HEK293T (cell line): Measurements from ENCODE around the gene USF2.

Source experiments
- CTCF ChIA-PET: fragments of 350-600 bp; formaldehyde crosslinking; extraction: SDS; loops from one replicate; lab custom pipeline; 2021; ENCODE audit warnings: antibody characterized with exemption, inconsistent platforms; lab: Yijun Ruan, JAX
- POLR2A ChIA-PET: fragments of 350-600 bp; formaldehyde crosslinking; extraction: SDS; loops from one replicate; lab custom pipeline; 2020; ENCODE audit warnings: antibody characterized with exemption, inconsistent platforms; lab: Yijun Ruan, JAX
- DNase-seq: peaks from one replicate; pipeline ENCODE4 v3.0.0; 2012; ENCODE audit warnings: mixed read lengths; ENCODE audit errors: extremely low spot score
- ARNT ChIP-seq: fragments of 450-650 bp; IDR thresholded peaks from 2 replicates; pipeline ENCODE4 v1.6.1; 2017; ENCODE audit warnings: mild to moderate bottlenecking
- BHLHE40 ChIP-seq: fragments of 450-650 bp; IDR thresholded peaks from 2 replicates; pipeline ENCODE4 v1.6.1; 2016; ENCODE audit warnings: mild to moderate bottlenecking, moderate library complexity, borderline replicate concordance
- CTBP1 ChIP-seq: fragments of 450-650 bp; IDR thresholded peaks from 2 replicates; pipeline ENCODE4 v1.6.1; 2016; ENCODE audit warnings: borderline replicate concordance
- ELF4 ChIP-seq: fragments of 450-650 bp; IDR thresholded peaks from 2 replicates; pipeline ENCODE4 v1.6.1; 2017; ENCODE audit warnings: antibody characterized with exemption
- FOXA1 ChIP-seq: fragments of 450-650 bp; IDR thresholded peaks from 2 replicates; pipeline ENCODE4 v1.6.1; 2016; ENCODE audit warnings: mild to moderate bottlenecking
- FOXK2 ChIP-seq: fragments of 450-650 bp; IDR thresholded peaks from 2 replicates; pipeline ENCODE4 v1.6.1; 2016; ENCODE audit warnings: mild to moderate bottlenecking
- FOXM1 ChIP-seq: fragments of 450-650 bp; IDR thresholded peaks from 2 replicates; pipeline ENCODE4 v1.6.1; 2017; ENCODE audit warnings: mild to moderate bottlenecking, borderline replicate concordance
- HDGF ChIP-seq: fragments of 450-650 bp; IDR thresholded peaks from 2 replicates; pipeline ENCODE4 v1.6.1; 2017; ENCODE audit warnings: antibody characterized with exemption, borderline replicate concordance
- L3MBTL2 ChIP-seq: fragments of 450-650 bp; conservative IDR thresholded peaks from 2 replicates; pipeline ENCODE4 v1.6.1; 2016; ENCODE audit warnings: mild to moderate bottlenecking
- LEF1 ChIP-seq: fragments of 450-650 bp; IDR thresholded peaks from 2 replicates; pipeline ENCODE4 v1.6.1; 2017; ENCODE audit warnings: mild to moderate bottlenecking, borderline replicate concordance
- NFRKB ChIP-seq: fragments of 450-650 bp; IDR thresholded peaks from 2 replicates; pipeline ENCODE4 v1.6.1; 2016; ENCODE audit warnings: mild to moderate bottlenecking, moderate library complexity
- SP1 ChIP-seq: fragments of 450-650 bp; IDR thresholded peaks from 2 replicates; pipeline ENCODE4 v1.6.1; 2017
- SUZ12 ChIP-seq: fragments of 450-650 bp; IDR thresholded peaks from 2 replicates; pipeline ENCODE4 v1.6.1; 2016; ENCODE audit warnings: mild to moderate bottlenecking
- TARDBP ChIP-seq: fragments of 450-650 bp; IDR thresholded peaks from 2 replicates; pipeline ENCODE4 v1.6.1; 2016
- ZNF384 ChIP-seq: fragments of 450-650 bp; IDR thresholded peaks from 2 replicates; pipeline ENCODE4 v1.6.1; 2016
- TF ChIP-seq, protein P1 (sequence below): fragments of 450-650 bp; IDR thresholded peaks from 2 replicates; pipeline ENCODE4 v1.6.1; 2016

USF2 gene

DNA sequence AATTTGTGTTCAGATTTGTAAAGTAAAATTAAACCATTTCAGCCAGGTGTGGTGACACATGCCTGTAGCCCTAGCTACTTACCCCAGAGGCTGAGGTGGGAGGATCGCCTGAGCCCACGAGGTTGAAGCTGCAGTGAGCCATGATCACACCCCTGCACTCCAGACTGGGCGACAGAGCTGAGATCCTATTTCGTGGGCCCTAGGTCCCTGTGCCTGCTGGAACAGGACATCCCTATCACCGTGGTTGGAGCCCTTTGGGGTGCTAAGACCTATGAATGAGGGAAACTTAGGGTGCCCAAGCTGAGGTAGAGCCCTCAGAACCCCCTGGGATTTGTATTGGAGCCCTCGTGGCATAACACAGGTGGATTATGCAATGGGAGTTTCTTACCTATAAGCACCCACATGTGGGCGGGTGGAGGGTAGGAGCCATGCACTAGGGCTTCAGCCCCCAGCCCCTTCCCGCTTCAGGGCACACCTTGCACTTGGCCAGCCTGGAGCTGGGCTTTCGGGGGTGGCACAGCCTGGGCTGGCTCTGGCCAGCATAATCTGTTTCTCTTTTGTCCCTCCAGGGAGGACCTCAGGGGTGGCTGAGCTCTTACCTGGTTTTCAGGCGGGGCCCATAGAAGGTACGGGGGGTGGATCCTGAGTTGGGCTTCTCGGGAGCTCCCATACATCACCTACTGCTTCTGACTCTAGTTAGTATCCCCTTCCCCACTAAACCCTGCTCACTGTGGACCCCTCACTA lies 7.2 kb upstream of the USF2 start:
- TF ChIP-seq, protein P1, sequence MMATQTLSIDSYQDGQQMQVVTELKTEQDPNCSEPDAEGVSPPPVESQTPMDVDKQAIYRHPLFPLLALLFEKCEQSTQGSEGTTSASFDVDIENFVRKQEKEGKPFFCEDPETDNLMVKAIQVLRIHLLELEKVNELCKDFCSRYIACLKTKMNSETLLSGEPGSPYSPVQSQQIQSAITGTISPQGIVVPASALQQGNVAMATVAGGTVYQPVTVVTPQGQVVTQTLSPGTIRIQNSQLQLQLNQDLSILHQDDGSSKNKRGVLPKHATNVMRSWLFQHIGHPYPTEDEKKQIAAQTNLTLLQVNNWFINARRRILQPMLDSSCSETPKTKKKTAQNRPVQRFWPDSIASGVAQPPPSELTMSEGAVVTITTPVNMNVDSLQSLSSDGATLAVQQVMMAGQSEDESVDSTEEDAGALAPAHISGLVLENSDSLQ, result no peak
- no peak for TF ChIP-seq FOXM1
- TF ChIP-seq CTBP1, result no peak
- no peak for TF ChIP-seq ELF4
- no peak for TF ChIP-seq FOXK2
- no peak for TF ChIP-seq FOXA1
- TF ChIP-seq SUZ12, result no peak
- no peak for TF ChIP-seq HDGF
- TF ChIP-seq SP1, result no peak
- no peak for TF ChIP-seq ZNF384
- CTCF ChIA-PET, result no interaction called here
- DNase-seq, result no peak
- POLR2A ChIA-PET, result interaction anchor here (1.6 kb wide), 1 partner anchor 11 kb away, joined by 5 read pairs; no protein-coding TSS in a partner anchor

DNA sequence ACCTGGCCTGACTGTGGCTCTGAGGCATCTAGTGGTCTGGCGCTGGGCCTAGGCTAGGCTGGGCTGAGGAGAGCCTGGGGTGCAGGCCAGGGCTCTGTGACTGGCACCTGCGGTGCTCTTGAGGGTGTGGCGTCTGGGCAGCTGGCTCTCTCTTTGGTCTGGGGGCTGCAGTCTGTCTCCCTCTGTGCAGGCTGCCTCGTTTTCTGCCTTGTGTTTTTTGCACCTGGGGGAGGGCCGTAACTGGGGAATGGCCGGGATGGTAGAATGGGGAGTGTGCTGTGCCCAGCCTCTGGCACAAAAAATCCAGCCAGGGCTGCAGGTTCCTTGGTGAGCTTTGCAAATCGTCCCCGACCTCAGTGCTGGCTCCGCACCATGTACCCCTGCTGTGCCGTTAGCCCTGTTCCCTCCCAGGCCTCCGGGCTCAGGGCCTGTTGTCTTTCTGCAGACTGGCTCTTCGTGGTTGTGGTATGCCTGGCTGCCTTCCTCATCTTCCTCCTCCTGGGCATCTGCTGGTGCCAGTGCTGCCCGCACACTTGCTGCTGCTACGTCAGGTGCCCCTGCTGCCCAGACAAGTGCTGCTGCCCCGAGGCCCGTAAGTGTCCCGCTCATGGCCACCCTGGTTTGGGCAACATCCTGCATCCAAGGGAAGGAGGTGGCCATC lies 6.5 kb upstream of the USF2 start:
- TF ChIP-seq FOXK2 (no peak), SP1 (no peak)
- DNase-seq, result no peak
- POLR2A ChIA-PET, result interaction anchor here (1.6 kb wide), 1 partner anchor 11 kb away, joined by 5 read pairs; no protein-coding TSS in a partner anchor
- CTCF ChIA-PET, result no interaction called here

DNA sequence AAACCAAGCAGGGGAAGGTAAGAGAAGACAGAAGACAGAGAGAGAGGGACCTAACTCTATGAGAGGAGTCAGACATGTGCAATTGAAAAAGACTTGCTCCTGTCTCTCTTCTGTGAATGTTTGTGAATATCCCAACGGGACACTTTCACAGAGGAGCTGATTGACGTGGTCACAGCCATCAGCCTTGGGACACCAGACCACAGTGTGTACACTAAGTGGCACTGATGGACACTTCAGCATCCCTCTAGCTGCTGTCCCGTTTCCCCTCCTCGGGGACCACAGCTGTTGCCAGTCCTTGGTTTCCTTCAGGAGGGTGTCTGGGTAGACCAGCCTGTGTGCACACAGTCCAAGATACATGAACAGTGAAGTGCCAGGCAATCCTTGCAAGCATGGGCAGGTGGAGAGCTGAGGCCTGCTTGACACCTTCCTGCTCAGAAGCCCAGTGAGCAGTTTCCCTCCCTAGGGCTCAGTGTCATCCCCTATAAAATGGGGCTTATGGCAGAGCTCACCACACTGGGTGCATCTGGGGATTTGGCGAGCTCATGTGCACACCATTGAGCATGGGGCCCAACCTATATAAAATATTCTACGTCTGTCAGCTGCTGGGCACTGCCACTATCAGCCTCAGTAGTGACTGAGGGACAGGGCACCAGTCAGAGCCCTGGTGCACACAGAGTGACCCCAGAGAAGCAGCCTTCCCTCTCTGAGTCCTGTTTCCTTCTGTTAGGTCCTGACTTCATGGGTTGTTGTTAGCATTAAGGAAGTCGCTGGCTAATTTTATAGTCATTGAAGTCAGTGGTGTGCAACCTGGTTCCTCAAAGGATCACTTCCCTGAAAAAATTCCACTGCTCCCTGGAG lies 4.3 kb upstream of the USF2 start:
- no peak for DNase-seq
- CTCF ChIA-PET, result interaction anchor here (0.5 kb wide), 1 partner anchor 53 kb away, joined by 7 read pairs; no protein-coding TSS in a partner anchor
- POLR2A ChIA-PET, result interaction anchor here (1.0 to 1.2 kb wide), 2 partner anchors 9 to 110 kb away, joined by 3 to 6 read pairs; partner anchors contain the start of gene FXYD5
- no peak for TF ChIP-seq SP1
- TF ChIP-seq L3MBTL2, result no peak
- no peak for TF ChIP-seq LEF1
- no peak for TF ChIP-seq ZNF384

DNA sequence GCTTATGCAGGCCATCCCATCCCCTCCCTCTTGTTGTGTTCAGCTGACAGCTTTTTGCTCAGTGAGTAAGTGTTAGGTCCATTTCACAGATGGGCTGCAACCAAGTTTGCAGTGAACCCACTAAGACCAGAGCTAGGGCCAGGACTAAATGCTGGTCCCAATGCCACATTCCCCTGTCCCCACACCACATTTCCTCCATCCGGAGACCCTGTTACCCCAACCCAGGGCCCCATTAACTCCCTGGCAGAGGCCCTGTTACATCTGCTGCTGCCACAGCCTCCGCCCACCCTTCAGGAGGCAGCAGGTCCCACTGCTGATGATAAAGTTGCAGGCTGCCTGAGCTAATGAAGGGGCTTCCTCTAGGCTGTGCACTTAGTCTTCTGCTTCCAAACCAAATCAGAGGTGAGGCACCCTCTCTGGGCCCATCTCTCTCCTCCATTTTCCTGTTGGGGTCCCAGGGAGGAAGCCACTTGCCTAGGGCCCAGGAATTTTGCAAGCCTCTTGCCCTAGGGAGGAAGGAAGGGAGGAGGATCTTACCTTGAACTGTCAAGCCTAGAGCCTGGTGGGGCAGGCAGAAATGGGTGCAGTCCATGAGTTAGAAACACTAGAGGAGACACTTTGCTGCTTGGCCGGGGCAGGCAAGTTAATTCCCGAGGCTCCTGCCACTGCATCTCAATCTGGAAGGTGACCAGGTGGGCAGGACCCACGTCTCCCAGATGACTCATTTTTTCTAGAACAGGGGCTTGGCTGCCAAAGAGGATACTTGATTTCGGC lies 3.4 kb upstream of the USF2 start:
- TF ChIP-seq FOXK2, result no peak
- no peak for TF ChIP-seq FOXA1
- TF ChIP-seq, protein P1, result no peak
- TF ChIP-seq L3MBTL2, result no peak
- no peak for TF ChIP-seq BHLHE40
- TF ChIP-seq ZNF384, result no peak
- no peak for TF ChIP-seq TARDBP
- no peak for TF ChIP-seq ELF4
- TF ChIP-seq SUZ12, result no peak
- TF ChIP-seq HDGF, result no peak
- TF ChIP-seq NFRKB, result no peak
- no peak for TF ChIP-seq CTBP1
- no peak for TF ChIP-seq ARNT
- TF ChIP-seq SP1, result no peak
- TF ChIP-seq FOXM1, result no peak
- ChIA-PET CTCF (no interaction called here), POLR2A (interaction anchor here (1.2 to 1.3 kb wide), 3 partner anchors 10 to 60 kb away, joined by 3 to 6 read pairs (median 4); no protein-coding TSS in a partner anchor)

DNA sequence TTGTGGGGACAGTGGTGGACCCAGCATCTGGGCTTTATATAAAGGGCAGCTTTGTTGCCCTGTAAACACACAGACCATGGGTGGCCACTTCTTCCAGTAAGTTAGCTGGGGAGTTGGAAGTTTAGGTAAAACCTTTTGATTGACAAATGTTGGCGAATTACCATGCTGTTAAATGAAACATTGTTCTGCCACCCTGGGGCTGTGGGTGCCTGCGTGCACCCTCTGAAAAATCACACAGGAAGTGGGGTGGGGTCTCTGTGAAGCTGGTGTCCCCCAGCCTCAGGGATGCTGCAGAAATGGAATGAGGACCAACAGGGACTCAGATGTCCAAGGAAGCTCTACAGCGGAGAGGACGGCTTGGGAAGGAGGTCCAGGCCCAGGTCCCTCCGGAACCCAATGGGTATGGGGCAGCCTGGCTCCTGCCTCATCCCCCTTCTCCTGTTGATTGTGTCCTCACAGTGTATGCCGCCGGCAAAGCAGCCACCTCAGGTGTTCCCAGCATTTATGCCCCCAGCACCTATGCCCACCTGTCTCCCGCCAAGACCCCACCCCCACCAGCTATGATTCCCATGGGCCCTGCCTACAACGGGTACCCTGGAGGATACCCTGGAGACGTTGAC lies 2.8 kb upstream of the USF2 start:
- DNase-seq, result no peak
- CTCF ChIA-PET, result interaction anchor here (1.5 kb wide), 1 partner anchor 124 kb away, joined by 3 read pairs; no protein-coding TSS in a partner anchor
- POLR2A ChIA-PET, result interaction anchor here (1.3 kb wide), 2 partner anchors 15 to 61 kb away, joined by 3 to 4 read pairs; no protein-coding TSS in a partner anchor
- TF ChIP-seq FOXA1 (no peak), ZNF384 (no peak), SUZ12 (no peak), TARDBP (no peak), ARNT (no peak), FOXM1 (no peak), SP1 (no peak), BHLHE40 (no peak), ELF4 (no peak), LEF1 (no peak), L3MBTL2 (no peak), HDGF (no peak), CTBP1 (no peak), FOXK2 (no peak), NFRKB (no peak)
- TF ChIP-seq, protein P1, result no peak

More for the DNA sequence above, 3.4 kb upstream of the USF2 start:
- DNase-seq, result no peak
